Activated CD4-positive, alpha-beta T cell treated with anti-CD3 and anti-CD28 coated beads for 4 hours (primary cell): ENCODE results near the gene AMPH.
A peak's percentile ranks its signal among the peaks of the same experiment; 100 is the strongest.
"Not testable (repeated sequence)": the region's sequence is repeated elsewhere in the genome, so short reads cannot be mapped to it uniquely, and the experiment has no call there.

Experiments
- DNase-seq, 2 donors: peaks; one replicate each; pipeline ENCODE4 v3.0.0-alpha.2; 2020

Gene AMPH

DNA sequence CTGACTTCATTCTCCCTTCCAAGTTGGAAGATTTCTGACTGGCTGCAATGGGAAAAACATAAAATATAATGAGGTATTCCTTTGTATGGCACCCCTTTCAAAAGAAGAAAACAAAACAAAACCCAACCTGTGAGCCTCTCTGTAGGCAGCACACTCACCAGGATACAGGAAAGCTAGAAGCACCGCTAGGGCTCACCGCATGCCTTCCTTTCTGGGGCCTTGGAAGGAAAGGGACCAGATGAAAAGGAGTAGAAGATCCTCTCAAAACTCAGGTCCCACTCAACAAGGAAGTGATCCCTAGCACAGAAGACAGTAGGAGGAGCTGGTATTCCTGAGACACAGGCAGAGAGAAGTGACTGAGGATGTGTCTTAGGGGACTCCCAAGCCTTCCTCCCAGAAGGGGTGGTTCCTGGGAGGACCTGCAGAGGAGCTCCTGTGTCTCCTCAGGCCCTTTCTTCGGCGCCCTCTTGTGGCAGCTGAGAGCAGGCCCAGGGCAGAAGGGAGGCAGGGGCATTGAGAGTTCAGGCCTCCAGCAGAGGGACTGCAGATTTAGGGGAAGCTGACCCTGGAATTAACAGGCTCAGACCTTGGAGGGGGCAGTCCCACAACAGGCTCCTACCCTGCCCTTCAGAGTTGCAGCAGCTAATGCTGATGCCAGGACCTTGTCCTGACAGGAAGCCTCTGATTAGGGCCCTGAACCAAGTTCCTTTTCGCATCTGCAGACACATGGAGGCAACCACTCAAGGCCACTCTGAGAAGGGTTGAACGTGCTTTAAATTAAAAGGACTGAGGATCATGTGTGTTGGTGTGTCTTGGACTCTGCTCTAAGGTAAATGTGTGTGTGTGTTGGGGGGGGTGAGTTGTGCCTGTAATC lies 285.6 kb downstream of the AMPH start:
- DNase-seq = peak in 1 of 2 donors; percentile 43

DNA sequence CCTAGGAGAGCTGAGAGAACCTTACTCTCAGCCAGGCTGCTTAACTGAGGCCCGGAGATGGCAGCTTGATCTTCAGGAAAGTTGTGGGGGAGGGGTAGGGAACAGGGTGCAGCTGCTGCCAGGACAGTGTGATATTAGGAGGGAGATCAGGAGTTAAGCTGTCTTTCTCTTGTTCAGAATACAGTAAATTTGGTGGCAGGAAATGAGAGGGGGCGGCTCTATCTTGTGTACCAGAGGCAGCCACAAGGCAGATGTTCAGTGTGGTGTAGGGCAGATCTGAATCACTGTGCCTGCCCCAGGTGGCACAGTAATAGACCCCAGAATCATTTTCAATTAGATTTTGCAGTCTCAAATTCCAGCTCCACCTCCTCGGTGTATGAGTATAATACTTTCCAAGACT lies 286.4 kb downstream of the AMPH start:
- not testable (repeated sequence) for DNase-seq

DNA sequence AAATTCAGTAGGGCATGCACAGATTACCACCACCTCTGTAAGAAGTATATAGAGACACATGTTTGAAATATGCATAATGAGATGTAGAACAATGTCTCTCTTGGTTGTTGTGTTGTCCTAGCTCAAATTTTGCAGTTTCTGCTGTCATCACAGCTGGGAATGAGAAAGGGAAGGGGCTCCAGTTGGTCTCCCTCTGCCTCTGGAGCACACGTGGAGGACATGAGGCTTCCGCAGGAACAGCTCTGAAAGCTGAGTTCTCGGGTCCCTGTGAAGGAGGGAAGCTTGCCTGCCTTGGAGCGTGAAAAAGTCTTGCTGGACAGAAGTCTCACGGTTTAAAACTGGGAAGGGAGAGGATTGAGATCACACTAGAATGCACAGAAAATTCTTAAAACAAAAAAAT lies 289.0 kb downstream of the AMPH start:
- DNase-seq = not testable (repeated sequence)

DNA sequence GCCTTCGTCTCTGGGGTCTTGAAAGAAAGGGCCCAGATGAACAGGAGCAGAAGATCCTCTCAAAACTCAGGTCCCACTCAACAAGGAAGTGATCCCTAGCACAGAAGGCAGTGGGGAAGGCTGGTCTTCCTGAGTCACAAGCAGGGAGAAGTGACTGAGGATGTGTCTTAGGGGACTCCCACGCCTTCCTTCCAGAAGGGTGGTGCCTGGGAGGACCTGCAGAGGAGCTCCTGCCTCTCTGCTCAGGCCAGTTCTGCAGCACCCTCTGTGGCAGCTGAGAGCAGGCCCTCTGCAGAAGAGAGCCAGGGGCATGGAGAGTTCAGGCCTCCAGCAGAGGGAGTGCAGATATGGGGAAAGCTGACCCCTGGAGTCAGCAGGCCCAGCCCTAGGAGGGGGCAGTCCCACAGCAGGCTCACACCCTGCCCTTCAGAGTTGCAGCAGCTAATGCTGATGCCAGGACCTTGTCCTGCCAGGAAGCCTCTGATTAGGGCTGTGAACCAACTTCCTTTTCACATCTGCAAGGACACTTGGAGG lies 289.9 kb downstream of the AMPH start:
- not testable (repeated sequence) for DNase-seq

DNA sequence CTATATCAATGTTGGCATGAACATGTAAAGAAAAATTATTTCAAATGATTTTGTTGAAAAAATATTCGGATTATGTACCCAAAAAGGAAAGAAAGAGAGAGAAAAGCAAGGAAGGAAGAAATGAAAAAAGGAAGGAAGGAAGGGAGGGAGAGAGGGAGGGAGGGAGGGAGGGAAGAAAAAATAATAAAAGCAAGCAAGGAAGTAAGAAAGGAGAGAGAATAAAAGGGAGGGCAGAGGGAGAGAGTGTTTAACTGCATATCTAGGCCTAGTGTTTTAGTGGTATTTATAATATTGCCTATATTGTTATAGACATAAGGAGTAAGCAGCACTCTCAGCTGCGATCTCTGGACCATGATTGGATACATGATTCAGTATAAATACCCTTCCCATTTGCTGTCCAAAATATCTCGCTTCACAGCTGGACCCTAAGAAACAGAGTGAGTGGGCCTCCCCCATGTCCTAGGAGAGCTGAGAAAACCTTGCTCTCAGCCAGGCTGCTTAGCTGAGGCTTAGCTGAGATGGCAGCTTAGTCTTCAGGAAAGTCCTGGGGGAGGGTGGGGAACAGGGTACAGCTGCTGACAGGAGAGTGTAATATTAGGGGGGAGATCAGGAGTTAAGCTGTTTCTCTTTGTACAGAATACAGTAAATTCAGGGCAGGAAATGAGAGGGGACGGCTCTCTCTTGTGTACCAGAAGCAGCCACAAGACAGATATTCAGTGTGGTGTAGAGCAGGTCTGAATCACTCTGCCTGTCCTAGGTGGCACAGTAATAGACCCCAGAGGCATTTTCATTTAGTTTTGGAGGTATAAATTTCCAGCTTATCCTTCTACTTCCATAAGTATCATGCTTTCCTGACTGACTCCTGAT lies 291.0 kb downstream of the AMPH start:
- no peak for DNase-seq

DNA sequence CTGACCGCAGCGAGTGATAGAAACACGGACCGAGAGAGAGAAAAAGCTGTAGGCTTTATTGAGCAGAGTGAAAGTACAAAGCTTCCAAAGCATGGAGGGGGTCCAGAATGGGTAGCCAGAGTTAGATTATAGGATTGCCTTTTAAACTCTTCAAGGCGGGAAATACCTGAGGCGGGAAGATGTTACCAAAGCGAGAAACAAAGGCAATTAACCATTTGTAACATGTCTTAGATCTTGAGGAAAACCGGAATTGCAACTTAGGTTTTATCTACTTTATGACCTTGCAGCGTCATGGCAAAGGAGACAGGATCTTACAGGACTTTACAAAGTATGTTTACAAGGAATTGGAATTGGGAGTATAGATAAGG lies 295.0 kb downstream of the AMPH start:
- not testable (repeated sequence) for DNase-seq

DNA sequence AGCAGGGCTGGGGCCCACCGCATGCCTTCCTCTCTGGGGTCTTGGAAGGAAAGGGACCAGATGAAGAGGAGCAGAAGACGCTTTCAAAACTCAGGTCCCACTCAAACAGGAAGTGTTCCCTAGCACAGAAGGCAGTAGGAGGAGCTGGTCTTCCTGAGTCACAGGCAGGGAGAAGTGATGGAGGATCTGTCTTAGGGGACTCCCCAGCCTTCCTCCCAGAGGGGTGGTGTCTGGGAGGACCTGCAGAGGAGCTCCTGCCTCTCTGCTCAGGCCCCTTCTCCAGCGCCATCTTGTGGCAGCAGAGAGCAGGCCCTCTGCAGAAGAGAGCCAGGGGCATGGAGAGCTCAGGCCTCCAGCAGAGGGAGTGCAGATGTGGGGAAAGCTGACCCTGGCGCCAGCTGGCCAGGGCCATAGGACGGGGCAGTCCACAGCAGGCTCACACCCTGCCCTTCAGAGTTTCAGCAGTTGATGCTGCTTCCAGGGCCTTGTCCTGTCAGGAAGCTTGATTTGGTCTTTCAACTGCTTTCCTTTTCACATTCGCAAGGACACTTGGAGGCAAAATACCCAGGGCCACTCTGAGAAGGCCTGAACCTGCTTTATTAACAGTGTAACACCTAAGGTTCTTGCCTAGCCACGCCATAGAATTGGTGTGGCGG lies 295.6 kb downstream of the AMPH start:
- peak; percentile 76 to 77 for DNase-seq

DNA sequence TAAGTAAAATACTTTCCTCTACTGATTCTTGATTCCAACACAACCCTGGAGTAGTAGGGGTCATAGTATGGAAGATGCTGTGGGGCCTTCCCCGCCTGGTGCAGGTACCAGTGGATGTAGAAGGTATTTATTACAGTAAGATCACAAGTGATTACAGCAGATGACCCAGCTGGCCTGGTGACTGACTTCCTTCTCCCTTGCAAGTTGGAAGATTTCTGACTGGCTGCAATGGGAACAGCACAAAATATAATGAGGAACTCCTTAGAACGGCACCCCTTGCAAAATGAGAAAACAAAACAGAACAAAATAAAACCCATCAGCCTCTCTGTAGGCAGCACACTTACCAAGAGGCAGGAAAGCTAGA lies 296.1 kb downstream of the AMPH start:
- DNase-seq = no peak

DNA sequence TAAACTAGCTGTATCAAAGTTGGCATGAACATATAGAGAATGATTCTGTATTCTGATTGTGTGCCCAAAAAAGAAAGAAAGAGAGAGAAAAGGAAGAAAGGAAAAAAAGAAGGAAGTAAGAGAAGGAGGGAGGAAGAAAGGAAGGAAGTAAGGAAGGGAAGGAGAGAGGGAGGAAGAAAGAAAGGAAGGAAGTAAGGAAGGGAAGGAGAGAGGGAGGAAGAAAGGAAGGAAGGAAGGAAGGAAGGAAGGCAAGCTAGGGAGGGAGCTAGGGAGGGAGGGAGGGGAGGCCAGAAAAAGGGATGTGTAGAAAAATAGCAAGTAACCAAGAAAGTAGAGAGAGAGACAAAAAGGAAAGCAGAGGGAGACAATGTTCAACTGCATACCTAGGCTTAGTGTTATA lies 297.0 kb downstream of the AMPH start:
- no peak for DNase-seq
